HEK293T (cell line): ENCODE measurements around the gene OST4.

Source experiments
- CTCF ChIA-PET: fragments of 350-600 bp; formaldehyde crosslinking; extraction: SDS; loops from one replicate; lab custom pipeline; 2021; ENCODE audit warnings: antibody characterized with exemption, inconsistent platforms; lab: Yijun Ruan, JAX
- POLR2A ChIA-PET: fragments of 350-600 bp; formaldehyde crosslinking; extraction: SDS; loops from one replicate; lab custom pipeline; 2020; ENCODE audit warnings: antibody characterized with exemption, inconsistent platforms; lab: Yijun Ruan, JAX
- DNase-seq: peaks from one replicate; pipeline ENCODE4 v3.0.0; 2012; ENCODE audit warnings: mixed read lengths; ENCODE audit errors: extremely low spot score
- ARNT ChIP-seq: fragments of 450-650 bp; IDR thresholded peaks from 2 replicates; pipeline ENCODE4 v1.6.1; 2017; ENCODE audit warnings: mild to moderate bottlenecking
- BHLHE40 ChIP-seq: fragments of 450-650 bp; IDR thresholded peaks from 2 replicates; pipeline ENCODE4 v1.6.1; 2016; ENCODE audit warnings: mild to moderate bottlenecking, moderate library complexity, borderline replicate concordance
- CTBP1 ChIP-seq: fragments of 450-650 bp; IDR thresholded peaks from 2 replicates; pipeline ENCODE4 v1.6.1; 2016; ENCODE audit warnings: borderline replicate concordance
- ELF4 ChIP-seq: fragments of 450-650 bp; IDR thresholded peaks from 2 replicates; pipeline ENCODE4 v1.6.1; 2017; ENCODE audit warnings: antibody characterized with exemption
- FOXA1 ChIP-seq: fragments of 450-650 bp; IDR thresholded peaks from 2 replicates; pipeline ENCODE4 v1.6.1; 2016; ENCODE audit warnings: mild to moderate bottlenecking
- FOXK2 ChIP-seq: fragments of 450-650 bp; IDR thresholded peaks from 2 replicates; pipeline ENCODE4 v1.6.1; 2016; ENCODE audit warnings: mild to moderate bottlenecking
- FOXM1 ChIP-seq: fragments of 450-650 bp; IDR thresholded peaks from 2 replicates; pipeline ENCODE4 v1.6.1; 2017; ENCODE audit warnings: mild to moderate bottlenecking, borderline replicate concordance
- HDGF ChIP-seq: fragments of 450-650 bp; IDR thresholded peaks from 2 replicates; pipeline ENCODE4 v1.6.1; 2017; ENCODE audit warnings: antibody characterized with exemption, borderline replicate concordance
- L3MBTL2 ChIP-seq: fragments of 450-650 bp; conservative IDR thresholded peaks from 2 replicates; pipeline ENCODE4 v1.6.1; 2016; ENCODE audit warnings: mild to moderate bottlenecking
- LEF1 ChIP-seq: fragments of 450-650 bp; IDR thresholded peaks from 2 replicates; pipeline ENCODE4 v1.6.1; 2017; ENCODE audit warnings: mild to moderate bottlenecking, borderline replicate concordance
- NFRKB ChIP-seq: fragments of 450-650 bp; IDR thresholded peaks from 2 replicates; pipeline ENCODE4 v1.6.1; 2016; ENCODE audit warnings: mild to moderate bottlenecking, moderate library complexity
- PKNOX1 ChIP-seq: fragments of 450-650 bp; IDR thresholded peaks from 2 replicates; pipeline ENCODE4 v1.6.1; 2016
- SP1 ChIP-seq: fragments of 450-650 bp; IDR thresholded peaks from 2 replicates; pipeline ENCODE4 v1.6.1; 2017
- SUZ12 ChIP-seq: fragments of 450-650 bp; IDR thresholded peaks from 2 replicates; pipeline ENCODE4 v1.6.1; 2016; ENCODE audit warnings: mild to moderate bottlenecking
- TARDBP ChIP-seq: fragments of 450-650 bp; IDR thresholded peaks from 2 replicates; pipeline ENCODE4 v1.6.1; 2016
- ZNF384 ChIP-seq: fragments of 450-650 bp; IDR thresholded peaks from 2 replicates; pipeline ENCODE4 v1.6.1; 2016

OST4 gene

GRCh38 chr2:27024812-27025211 lies 46.6 kb downstream of the OST4 start:
- TF ChIP-seq LEF1 (no peak), SP1 (no peak), SUZ12 (no peak), PKNOX1 (no peak), TARDBP (no peak), ARNT (no peak), CTBP1 (no peak), FOXA1 (no peak), L3MBTL2 (no peak), FOXM1 (no peak), HDGF (no peak), BHLHE40 (no peak), ZNF384 (no peak), ELF4 (no peak), FOXK2 (no peak)
- POLR2A ChIA-PET, result interaction anchor here (0.8 to 1.6 kb wide), 3 partner anchors 8 to 46 kb away, joined by 3 to 4 read pairs (median 3); partner anchors contain the start of gene OST4
- CTCF ChIA-PET, result interaction anchor here (0.6 to 1.0 kb wide), 4 partner anchors 14 to 63 kb away, joined by 3 to 4 read pairs (median 4); no protein-coding TSS in a partner anchor
- DNase-seq, result no peak

- DNase-seq, result no peak
- CTCF ChIA-PET, result interaction anchor here (0.6 to 1.0 kb wide), 3 partner anchors 30 to 62 kb away, joined by 3 to 4 read pairs (median 4); no protein-coding TSS in a partner anchor
- no peak for TF ChIP-seq FOXM1
- TF ChIP-seq CTBP1, result no peak
- no peak for TF ChIP-seq TARDBP
- no peak for TF ChIP-seq PKNOX1
- no peak for TF ChIP-seq ELF4
- TF ChIP-seq HDGF, result no peak
- no peak for TF ChIP-seq FOXK2
- TF ChIP-seq ZNF384, result no peak
- TF ChIP-seq FOXA1, result no peak
- TF ChIP-seq NFRKB, result no peak
- TF ChIP-seq BHLHE40, result no peak
- TF ChIP-seq SUZ12, result no peak
- no peak for TF ChIP-seq ARNT
- TF ChIP-seq L3MBTL2, result no peak
- TF ChIP-seq SP1, result no peak
- TF ChIP-seq LEF1, result no peak
- POLR2A ChIA-PET, result interaction anchor here (1.0 to 1.6 kb wide), 2 partner anchors 29 to 47 kb away, joined by 3 read pairs; partner anchors contain the start of gene OST4
These were observed 47.3 kb downstream of the OST4 start for GRCh38 chr2:27024188-27024587.

- DNase-seq, result no peak
- ChIA-PET CTCF (interaction anchor here (1.0 kb wide), 2 partner anchors 30 to 62 kb away, joined by 4 read pairs; no protein-coding TSS in a partner anchor), POLR2A (no interaction called here)
- TF ChIP-seq CTBP1 (no peak), HDGF (no peak)
These were observed 47.7 kb downstream of the OST4 start for GRCh38 chr2:27023740-27024139.

GRCh38 chr2:27021253-27022049 lies 50.0 kb downstream of the OST4 start:
- ChIA-PET POLR2A (interaction anchor here (0.5 kb wide), 1 partner anchor 30 kb away, joined by 3 read pairs; no protein-coding TSS in a partner anchor), CTCF (interaction anchor here (0.7 kb wide), 1 partner anchor 9 kb away, joined by 3 read pairs; no protein-coding TSS in a partner anchor)
- no peak for TF ChIP-seq TARDBP
- no peak for TF ChIP-seq SP1
- TF ChIP-seq NFRKB, result no peak
- no peak for TF ChIP-seq SUZ12
- TF ChIP-seq BHLHE40, result no peak
- TF ChIP-seq FOXK2, result no peak
- no peak for TF ChIP-seq CTBP1
- TF ChIP-seq PKNOX1, result no peak
- no peak for TF ChIP-seq LEF1
- no peak for TF ChIP-seq L3MBTL2
- no peak for TF ChIP-seq ZNF384
- no peak for TF ChIP-seq ARNT
- TF ChIP-seq ELF4, result no peak
- no peak for TF ChIP-seq FOXM1
- TF ChIP-seq FOXA1, result no peak
- TF ChIP-seq HDGF, result no peak
- DNase-seq, result no peak
